IMR-90 (cell line): ENCODE results near the gene CHMP1B. TPM values are rescaled to one million over a fixed set of nuclear protein-coding genes. Genes with fewer than 3 reads are reported as not detected.
A peak's percentile ranks its signal among the peaks of the same experiment; 100 is the strongest.

Experiments used
- ATAC-seq: fragments of 200-7000 bp; cut with Tn5 transposase; 2 replicates; pipeline ENCODE4 v1.9.1; 2020; ENCODE audit warnings: low read depth, mild to moderate bottlenecking, moderate library complexity
- BruUV-seq: library from RNA; stranded (reverse); fragments of 400-500 nt; replicated peaks from 2 replicates; lab custom pipeline; 2021; lab: Mats Ljungman, UMichigan
- CTCF ChIA-PET: fragments of 300-600 bp; formaldehyde crosslinking; extraction: SDS; loops from one replicate; lab custom pipeline; 2021; ENCODE audit warnings: antibody characterized with exemption; lab: Yijun Ruan, JAX
- POLR2A ChIA-PET: fragments of 300-600 bp; sonication (Branson Sonifier 250); formaldehyde crosslinking; loops from one replicate; lab custom pipeline; 2022; ENCODE audit warnings: antibody characterized with exemption; ENCODE audit not compliant: unreplicated experiment; lab: Charles Lee
- DNase-seq: peaks from one replicate; pipeline ENCODE4 v3.0.0; 2013
- H2AFZ ChIP-seq: replicated peaks from 2 replicates; pipeline ENCODE3; 2013; ENCODE audit warnings: low read length, mild to moderate bottlenecking; ENCODE audit not compliant: poor library complexity
- H2AK5ac ChIP-seq: 2 replicates; pipeline ENCODE4 v1.6.1; 2013; ENCODE audit warnings: low read depth, low read length, inconsistent platforms
- H2AK9ac ChIP-seq: replicated peaks from 2 replicates; pipeline ENCODE3; 2013; ENCODE audit warnings: mild to moderate bottlenecking, low read depth, low read length, moderate library complexity; ENCODE audit not compliant: poor library complexity
- H2BK120ac ChIP-seq: 2 replicates; pipeline ENCODE4 v1.6.1; 2013; ENCODE audit warnings: low read depth, low read length, inconsistent platforms
- H2BK15ac ChIP-seq: 3 replicates; pipeline ENCODE4 v1.6.1; 2013; ENCODE audit warnings: low read depth, low read length, inconsistent platforms
- H2BK20ac ChIP-seq: 2 replicates; pipeline ENCODE4 v1.6.1; 2013; ENCODE audit warnings: low read depth, mild to moderate bottlenecking, inconsistent platforms, low read length, moderate library complexity
- H2BK5ac ChIP-seq: 2 replicates; pipeline ENCODE4 v1.6.1; 2013; ENCODE audit warnings: mild to moderate bottlenecking, low read depth, low read length, inconsistent platforms; ENCODE audit not compliant: poor library complexity, severe bottlenecking
- H3K14ac ChIP-seq: replicated peaks from 2 replicates; pipeline ENCODE4 v1.6.1; 2013; ENCODE audit warnings: low read depth, low read length, inconsistent platforms
- H3K18ac ChIP-seq: 2 replicates; pipeline ENCODE4 v1.6.1; 2013; ENCODE audit warnings: low read depth, low read length, control low read depth
- H3K23ac ChIP-seq: 2 replicates; pipeline ENCODE4 v1.6.1; 2013; ENCODE audit warnings: low read depth, low read length, inconsistent platforms
- H3K27ac ChIP-seq: 2 replicates; pipeline ENCODE4 v1.5.1; 2013; ENCODE audit warnings: mild to moderate bottlenecking, control low read depth, low read length; ENCODE audit not compliant: insufficient read depth
- H3K27me3 ChIP-seq: 2 replicates; pipeline ENCODE4 v1.6.1; 2013; ENCODE audit warnings: low read length; ENCODE audit not compliant: control insufficient read depth, insufficient read depth
- H3K36me3 ChIP-seq: 2 replicates; pipeline ENCODE4 v1.6.1; 2013; ENCODE audit warnings: low read length, mixed read lengths; ENCODE audit not compliant: control insufficient read depth, insufficient read depth
- H3K4ac ChIP-seq: 2 replicates; pipeline ENCODE4 v1.6.1; 2013; ENCODE audit warnings: low read depth, low read length, inconsistent platforms
- H3K4me1 ChIP-seq: 2 replicates; pipeline ENCODE4 v1.6.1; 2013; ENCODE audit warnings: low read length, mixed read lengths; ENCODE audit not compliant: control insufficient read depth, insufficient read depth
- H3K4me2 ChIP-seq: 2 replicates; pipeline ENCODE4 v1.6.1; 2013; ENCODE audit warnings: low read depth, mild to moderate bottlenecking, control low read depth, low read length, moderate library complexity
- H3K4me3 ChIP-seq: 2 replicates; pipeline ENCODE4 v1.5.1; 2013; ENCODE audit warnings: low read depth, mild to moderate bottlenecking, control low read depth, low read length, moderate library complexity; ENCODE audit not compliant: insufficient read depth
- H3K56ac ChIP-seq: 2 replicates; pipeline ENCODE4 v1.6.1; 2013; ENCODE audit warnings: low read length, inconsistent platforms; ENCODE audit not compliant: insufficient read depth; ENCODE audit errors: extremely low read depth
- H3K79me1 ChIP-seq, 2 experiments: 2 replicates each; pipeline ENCODE4 v1.6.1; 2013; ENCODE audit warnings: low read length in 2 of 2, inconsistent platforms in 1 of 2, low read depth in 1 of 2
- H3K9ac ChIP-seq: 2 replicates; pipeline ENCODE4 v1.6.1; 2013; ENCODE audit warnings: low read depth, low read length, control low read depth
- H3K9me1 ChIP-seq: 2 replicates; pipeline ENCODE4 v1.6.1; 2013; ENCODE audit warnings: low read length, inconsistent platforms; ENCODE audit not compliant: insufficient read depth
- H3K9me3 ChIP-seq: 2 replicates; pipeline ENCODE4 v1.6.1; 2013; ENCODE audit warnings: low read length; ENCODE audit not compliant: control insufficient read depth, insufficient read depth
- H4K20me1 ChIP-seq: 2 replicates; pipeline ENCODE4 v1.6.1; 2013; ENCODE audit warnings: low read length, inconsistent platforms; ENCODE audit not compliant: insufficient read depth
- H4K5ac ChIP-seq: 2 replicates; pipeline ENCODE4 v1.6.1; 2013; ENCODE audit warnings: mild to moderate bottlenecking, low read depth, low read length, control low read depth
- H4K8ac ChIP-seq, 2 experiments: 2 replicates each; pipeline ENCODE4 v1.6.1; 2013; ENCODE audit warnings: low read depth in 2 of 2, low read length in 2 of 2, control low read depth in 1 of 2, inconsistent platforms in 1 of 2
- H4K91ac ChIP-seq: 2 replicates; pipeline ENCODE4 v1.6.1; 2013; ENCODE audit warnings: low read depth, low read length, inconsistent platforms; ENCODE audit not compliant: insufficient read depth
- CTCF ChIP-seq: conservative IDR thresholded peaks from 2 replicates; pipeline ENCODE4 v1.5.1; 2012; ENCODE audit warnings: mild to moderate bottlenecking, low read depth, low read length, improper control_type of control experiment
- SMC3 ChIP-seq: fragments of 150-350 bp; IDR thresholded peaks from 2 replicates; pipeline ENCODE4 v1.6.1; 2016; ENCODE audit warnings: low read depth, mild to moderate bottlenecking, antibody characterized with exemption, low read length, moderate library complexity
- USF2 ChIP-seq: fragments of 150-350 bp; IDR thresholded peaks from 2 replicates; pipeline ENCODE4 v1.6.1; 2017; ENCODE audit warnings: mild to moderate bottlenecking, antibody characterized with exemption, low read length, low read depth
- WGBS, 2 experiments: methylation state at CpG; one replicate each; pipeline versions ENCODE4 v1.1.5 to v1.1.7; 2013; ENCODE audit warnings: missing lambda C conversion rate in 2 of 2; ENCODE audit not compliant: insufficient read length in 1 of 2; ENCODE audit errors: extremely low coverage in 2 of 2; 5-methylcytosine and 5-hydroxymethylcytosine counted together
- dilution Hi-C: fragments of 300-500 bp; cut with HindIII; formaldehyde crosslinking; loops from one replicate; pipeline ENCODE4 v1.14.3; 2018; ENCODE audit warnings: low sequenced_read_pairs; ENCODE audit not compliant: unreplicated experiment
- in situ Hi-C: fragments of 300-500 bp; cut with MboI; formaldehyde crosslinking; loops from 3 replicates; pipeline ENCODE4 v1.14.3; 2019; ENCODE audit warnings: low sequenced_read_pairs, inconsistent platforms, mixed read lengths
- intact Hi-C: fragments of 100-400 bp; cut with micrococcal nuclease; formaldehyde crosslinking; loops from 2 replicates; pipeline ENCODE4 v1.10.0; 2022
- polyA plus RNA-seq, 3 experiments: library from polyadenylated mRNA; depleted of rRNA; stranded (reverse); fragments of >200 nt; gene quantifications; 2 replicates each; pipeline ENCODE4 v1.2.3, GENCODE V29; 2012; ENCODE audit warnings: low replicate concordance in 1 of 3
- total RNA-seq: library from RNA; depleted of rRNA; stranded (reverse); fragments of >200 nt; gene quantifications from 2 replicates; pipeline ENCODE4 v1.2.3, GENCODE V29; 2012

CHMP1B gene
- total and polyA plus RNA-seq, 2 of the 4 experiments (the other 2 are of a cell fraction) = 21.1 to 39.4 TPM

- Histone ChIP-seq H2AK5ac (no peak overlapping the region), H3K14ac (no peak overlapping the region), H3K18ac (no peak overlapping the region), H3K4ac (no peak overlapping the region), H3K4me3 (no peak overlapping the region), H4K20me1 (no peaks in the 10 kb centered on the region), H3K56ac (no peak overlapping the region), H3K36me3 (no peaks in the 10 kb centered on the region), H2BK20ac (no peak overlapping the region), H3K4me1 (peaks cover 2% of the 10 kb centered on the region; the same call in 1 of the 2 replicates), H4K8ac (no peak overlapping the region), H3K27ac (no peak overlapping the region), H3K23ac (peak overlapping the region; percentile 51; the same call in 1 of the 2 replicates), H2AK9ac (no peak overlapping the region), H2BK15ac (no peak overlapping the region), H3K9me3 (no peaks in the 10 kb centered on the region), H2AFZ (peak overlapping the region; percentile 63), H3K9ac (no peak overlapping the region), H3K79me1 (no peaks in the 10 kb centered on the region), H2BK5ac (no peak overlapping the region), H3K4me2 (no peak overlapping the region), H4K5ac (no peak overlapping the region), H3K9me1 (no peaks in the 10 kb centered on the region; the same call in 1 of the 2 replicates), H2BK120ac (no peak overlapping the region), H4K91ac (no peak overlapping the region), H3K27me3 (no peaks in the 10 kb centered on the region)
- BruUV-seq = no TSS peak
- dilution Hi-C loops (no loop called here), intact Hi-C loops (no loop called here), in situ Hi-C loops (no loop called here)
- POLR2A ChIA-PET = no interaction called here
- DNase-seq (no peak), ATAC-seq (no peak)
- no peak for TF ChIP-seq USF2
- TF ChIP-seq SMC3 = no peak
- no peak for TF ChIP-seq CTCF
- CTCF ChIA-PET = no interaction called here
- WGBS, 2 experiments = no CpG with 5 or more reads among the region's 5 CpGs
Measured at GRCh38 chr18:11866764-11867163, 15.6 kb downstream of the CHMP1B start.
